ENCODE results near the gene TSFM. TPM values are rescaled to one million over a fixed set of nuclear protein-coding genes. Genes with fewer than 3 reads are reported as not detected.

Gene TSFM
- total RNA-seq, 4 donors from 2014 or later, result 37.6 to 47.5 (median 40.1) TPM

DNA sequence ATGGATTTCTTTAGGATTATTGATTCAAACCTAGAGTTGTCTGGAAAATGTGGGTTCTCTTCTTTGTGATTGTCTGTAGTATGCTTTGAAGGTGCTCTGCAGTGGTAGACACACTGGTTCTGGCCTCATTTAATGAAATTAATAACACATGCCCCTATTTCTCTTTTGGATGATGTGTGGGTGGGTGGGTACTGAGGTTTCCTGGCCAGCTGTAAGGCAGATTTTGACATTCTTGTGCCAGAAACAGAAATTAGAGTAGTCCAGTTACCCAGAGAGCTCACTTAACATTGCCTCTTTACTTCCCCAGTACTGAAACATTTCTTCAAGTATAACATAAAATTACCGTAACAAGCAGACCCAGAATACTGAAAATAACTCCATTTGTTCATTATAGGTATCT is 14.4 kb downstream of the TSFM start:
- in situ Hi-C loops (cut with MboI; ENCODE audit: low sequenced_read_pairs in 4 of 4) (no loop called here), intact Hi-C loops (cut with DNase I; ENCODE audit: low total_unique reads) (no loop called here)
- Histone ChIP-seq H3K27ac (no peak overlapping the region), H3K4me3 (no peak overlapping the region), H3K27me3 (no peaks in the 10 kb centered on the region), H3K36me3 (peaks cover 0 to 79% of the 10 kb centered on the region in 2 donors), H3K9me3 (no peaks in the 10 kb centered on the region), H3K4me1 (no peaks in the 10 kb centered on the region)
- no peak for DNase-seq
- no peak for ATAC-seq
- no peak for TF ChIP-seq POLR2A (IDR thresholded peaks at IDR 0.05)
- TF ChIP-seq, protein P1, sequence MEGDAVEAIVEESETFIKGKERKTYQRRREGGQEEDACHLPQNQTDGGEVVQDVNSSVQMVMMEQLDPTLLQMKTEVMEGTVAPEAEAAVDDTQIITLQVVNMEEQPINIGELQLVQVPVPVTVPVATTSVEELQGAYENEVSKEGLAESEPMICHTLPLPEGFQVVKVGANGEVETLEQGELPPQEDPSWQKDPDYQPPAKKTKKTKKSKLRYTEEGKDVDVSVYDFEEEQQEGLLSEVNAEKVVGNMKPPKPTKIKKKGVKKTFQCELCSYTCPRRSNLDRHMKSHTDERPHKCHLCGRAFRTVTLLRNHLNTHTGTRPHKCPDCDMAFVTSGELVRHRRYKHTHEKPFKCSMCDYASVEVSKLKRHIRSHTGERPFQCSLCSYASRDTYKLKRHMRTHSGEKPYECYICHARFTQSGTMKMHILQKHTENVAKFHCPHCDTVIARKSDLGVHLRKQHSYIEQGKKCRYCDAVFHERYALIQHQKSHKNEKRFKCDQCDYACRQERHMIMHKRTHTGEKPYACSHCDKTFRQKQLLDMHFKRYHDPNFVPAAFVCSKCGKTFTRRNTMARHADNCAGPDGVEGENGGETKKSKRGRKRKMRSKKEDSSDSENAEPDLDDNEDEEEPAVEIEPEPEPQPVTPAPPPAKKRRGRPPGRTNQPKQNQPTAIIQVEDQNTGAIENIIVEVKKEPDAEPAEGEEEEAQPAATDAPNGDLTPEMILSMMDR (IDR thresholded peaks at IDR 0.05 in 4 of 5, conservative IDR thresholded peaks at IDR 0.05 in 1 of 5), result no peak

DNA sequence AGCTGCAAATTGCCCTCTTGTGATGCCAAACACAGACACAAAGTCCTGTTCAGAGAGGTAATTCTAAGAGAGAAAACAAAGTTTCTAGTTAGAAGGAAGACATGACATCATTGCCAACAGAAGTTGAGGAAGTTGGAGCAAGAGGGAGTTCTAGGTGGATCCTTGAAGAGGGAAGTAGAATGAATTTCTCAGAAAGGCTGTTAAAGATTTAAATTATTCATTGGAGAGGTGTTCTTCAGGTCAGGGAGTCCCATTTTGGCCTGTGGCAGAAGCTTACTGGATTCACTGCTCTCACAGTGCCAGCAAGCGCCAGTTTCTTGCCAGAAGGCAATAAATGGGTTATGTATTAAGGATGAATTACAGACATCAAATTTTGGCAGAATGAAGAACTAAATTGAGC is 15.3 kb downstream of the TSFM start:
- no peaks in the 10 kb centered on the region for H3K4me1 ChIP-seq
- DNase-seq (no peak), ATAC-seq (no peak)
- peaks cover 0 to 83% of the 10 kb centered on the region in 2 donors for H3K36me3 ChIP-seq
- H3K4me3 ChIP-seq, result no peak overlapping the region
- intact Hi-C loops (cut with DNase I; ENCODE audit: low total_unique reads), result no loop called here
- in situ Hi-C loops (cut with MboI; ENCODE audit: low sequenced_read_pairs in 4 of 4), result no loop called here
- H3K9me3 ChIP-seq, result no peaks in the 10 kb centered on the region
- no peaks in the 10 kb centered on the region for H3K27me3 ChIP-seq
- no peak overlapping the region for H3K27ac ChIP-seq
- TF ChIP-seq POLR2A (IDR thresholded peaks at IDR 0.05), result no peak
- TF ChIP-seq, protein P1 (IDR thresholded peaks at IDR 0.05 in 4 of 5, conservative IDR thresholded peaks at IDR 0.05 in 1 of 5), result no peak

DNA sequence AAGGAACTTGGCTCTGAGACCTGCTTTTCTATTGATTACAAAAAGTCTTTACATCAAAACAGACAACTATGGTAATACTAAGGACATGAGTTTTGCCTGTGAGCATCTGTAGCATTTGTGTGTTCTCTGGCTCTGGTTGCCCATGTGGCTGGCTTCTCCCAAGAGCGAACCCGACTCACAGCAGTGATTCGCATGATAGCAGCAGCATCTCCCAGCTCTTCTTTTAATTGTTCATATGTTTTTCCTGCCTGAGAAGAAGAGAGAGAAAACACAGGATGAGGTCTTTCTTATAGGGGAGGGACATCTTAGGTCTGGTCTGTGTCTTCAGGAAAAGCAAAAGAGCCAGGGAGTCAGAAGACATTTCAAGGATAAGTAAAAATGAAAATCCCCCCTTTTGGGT is 18.4 kb downstream of the TSFM start:
- Histone ChIP-seq H3K27me3 (no peaks in the 10 kb centered on the region), H3K9me3 (no peaks in the 10 kb centered on the region), H3K4me3 (no peak overlapping the region), H3K4me1 (peaks cover 0 to 4% of the 10 kb centered on the region in 2 donors), H3K36me3 (peaks cover 0 to 87% of the 10 kb centered on the region in 2 donors), H3K27ac (no peak overlapping the region)
- TF ChIP-seq, protein P1 (IDR thresholded peaks at IDR 0.05 in 4 of 5, conservative IDR thresholded peaks at IDR 0.05 in 1 of 5), result no peak
- TF ChIP-seq POLR2A (IDR thresholded peaks at IDR 0.05), result no peak
- no peak for ATAC-seq
- in situ Hi-C loops (cut with MboI; ENCODE audit: low sequenced_read_pairs in 4 of 4), result loop anchor here in 1 of 4 donors (10.0 kb wide), 1 partner anchor 114 kb away; no protein-coding TSS in a partner anchor
- intact Hi-C loops (cut with DNase I; ENCODE audit: low total_unique reads), result no loop called here
- DNase-seq, result no peak

DNA sequence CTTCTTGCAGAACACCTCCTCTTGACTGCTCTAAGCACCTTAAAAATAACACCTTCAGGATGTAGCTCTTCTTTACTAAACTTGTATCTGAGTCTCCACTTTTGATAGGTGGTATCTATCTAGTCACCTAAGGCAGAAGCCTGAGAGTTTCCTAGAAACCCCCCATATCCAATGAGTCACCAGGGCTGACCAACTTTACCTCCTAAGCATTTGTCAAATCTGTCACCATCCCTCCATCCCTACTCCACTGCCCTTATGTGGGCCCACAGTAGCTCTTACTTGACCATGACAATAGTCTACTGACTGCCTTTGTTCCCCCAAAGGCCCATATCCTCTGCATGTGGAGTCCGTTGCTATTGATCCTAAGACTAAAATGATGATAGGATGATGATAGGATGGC is 20.0 kb downstream of the TSFM start:
- in situ Hi-C loops (cut with MboI; ENCODE audit: low sequenced_read_pairs in 4 of 4) (loop anchor here in 1 of 4 donors (10.0 kb wide), 1 partner anchor 112 kb away; no protein-coding TSS in a partner anchor), intact Hi-C loops (cut with DNase I; ENCODE audit: low total_unique reads) (loop anchor here (1.0 kb wide), 1 partner anchor 103 kb away; no protein-coding TSS in a partner anchor)
- peaks cover 0 to 87% of the 10 kb centered on the region in 2 donors for H3K36me3 ChIP-seq
- no peaks in the 10 kb centered on the region for H3K9me3 ChIP-seq
- peaks cover 0 to 4% of the 10 kb centered on the region in 2 donors for H3K4me1 ChIP-seq
- H3K27ac ChIP-seq, result no peak overlapping the region
- no peak for DNase-seq
- H3K4me3 ChIP-seq, result no peak overlapping the region
- H3K27me3 ChIP-seq, result no peaks in the 10 kb centered on the region
- TF ChIP-seq, protein P1 (IDR thresholded peaks at IDR 0.05 in 4 of 5, conservative IDR thresholded peaks at IDR 0.05 in 1 of 5), result no peak
- TF ChIP-seq POLR2A (IDR thresholded peaks at IDR 0.05), result no peak
- no peak for ATAC-seq
